Right atrium auricular region (tissue), 2 donors: Measurements from ENCODE around the gene ABO. TPM values are rescaled to one million over a fixed set of nuclear protein-coding genes. Genes with fewer than 3 reads are reported as not detected.

ENCODE experiments used
- DNase-seq: peaks from one replicate; pipeline ENCODE4 v3.0.0-alpha.2; 2019; ENCODE audit warnings: low spot score
- H3K27ac ChIP-seq, 2 donors: fragments of 200-600 bp; sonication (generic); 1 replicate in 1 of 2; 2 replicates in 1 of 2; pipeline ENCODE4 v1.5.1; 2016 to 2019
- H3K27me3 ChIP-seq, 2 donors: fragments of 200-600 bp; sonication (generic); one replicate each; pipeline versions ENCODE4 v1.5.1 to v1.6.0; 2017 to 2019
- H3K36me3 ChIP-seq: fragments of 200-600 bp; sonication (generic); one replicate; pipeline ENCODE4 v1.5.1; 2016
- H3K4me1 ChIP-seq, 2 donors: fragments of 200-600 bp; sonication (generic); one replicate each; pipeline versions ENCODE4 v1.5.1 to v1.6.0; 2017 to 2019
- H3K4me3 ChIP-seq, 2 donors: fragments of 200-600 bp; sonication (generic); 1 replicate in 1 of 2; 2 replicates in 1 of 2; pipeline ENCODE4 v1.5.1; 2017 to 2019; ENCODE audit warnings: mild to moderate bottlenecking in 1 of 2, moderate library complexity in 1 of 2
- H3K9me3 ChIP-seq, 2 donors: fragments of 200-600 bp; sonication (generic); one replicate each; pipeline ENCODE4 v1.5.1; 2019
- total RNA-seq, 2 donors: library from RNA; depleted of rRNA; stranded (reverse); fragments of >200 nt; gene quantifications; one replicate each; pipeline ENCODE4 v1.1.0, GENCODE V29; 2016
- TF ChIP-seq, protein P1 (sequence below), 2 donors: fragments of 200-600 bp; sonication (generic); IDR thresholded peaks; one replicate each; pipeline ENCODE4 v1.5.1; 2019; ENCODE audit warnings: antibody characterized with exemption in 2 of 2

ABO gene
- total RNA-seq, 2 donors from 2014 or later: 1.1 to 2.5 TPM

DNA sequence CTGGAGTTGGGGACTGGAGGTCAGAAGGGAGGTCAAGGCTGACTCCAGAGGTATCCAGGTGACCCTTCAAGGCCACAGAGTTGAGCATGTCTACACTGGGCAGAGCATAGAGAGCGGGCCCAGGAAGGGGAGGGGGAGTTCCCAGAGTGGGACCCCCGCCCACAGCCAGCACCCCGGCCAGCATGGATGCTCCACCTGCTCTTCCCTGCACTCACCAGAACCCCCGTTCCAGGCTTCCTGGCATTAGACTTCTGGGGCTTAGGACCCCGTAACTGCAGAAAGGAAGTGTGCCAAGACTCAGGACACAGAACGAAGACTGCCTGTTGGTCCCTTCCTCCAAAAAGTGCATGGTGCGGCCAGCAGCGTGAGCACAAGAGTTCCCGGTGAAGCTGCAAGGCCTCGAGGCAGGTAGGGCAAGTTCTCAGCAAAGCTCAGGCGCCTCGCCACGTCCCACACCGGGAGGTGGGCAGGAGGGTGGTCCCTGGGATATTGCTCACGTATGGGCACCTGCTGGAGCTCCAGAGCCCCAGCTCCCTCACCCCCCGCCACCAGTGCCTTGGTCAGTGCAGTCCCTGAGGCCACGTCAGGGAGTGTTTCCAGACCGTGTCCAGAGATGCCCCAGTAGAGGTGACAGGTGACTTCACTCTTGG, 13.8 kb downstream of the ABO start:
- no peak overlapping the region for H3K27ac ChIP-seq
- no peaks in the 10 kb centered on the region for H3K27me3 ChIP-seq
- TF ChIP-seq, protein P1, sequence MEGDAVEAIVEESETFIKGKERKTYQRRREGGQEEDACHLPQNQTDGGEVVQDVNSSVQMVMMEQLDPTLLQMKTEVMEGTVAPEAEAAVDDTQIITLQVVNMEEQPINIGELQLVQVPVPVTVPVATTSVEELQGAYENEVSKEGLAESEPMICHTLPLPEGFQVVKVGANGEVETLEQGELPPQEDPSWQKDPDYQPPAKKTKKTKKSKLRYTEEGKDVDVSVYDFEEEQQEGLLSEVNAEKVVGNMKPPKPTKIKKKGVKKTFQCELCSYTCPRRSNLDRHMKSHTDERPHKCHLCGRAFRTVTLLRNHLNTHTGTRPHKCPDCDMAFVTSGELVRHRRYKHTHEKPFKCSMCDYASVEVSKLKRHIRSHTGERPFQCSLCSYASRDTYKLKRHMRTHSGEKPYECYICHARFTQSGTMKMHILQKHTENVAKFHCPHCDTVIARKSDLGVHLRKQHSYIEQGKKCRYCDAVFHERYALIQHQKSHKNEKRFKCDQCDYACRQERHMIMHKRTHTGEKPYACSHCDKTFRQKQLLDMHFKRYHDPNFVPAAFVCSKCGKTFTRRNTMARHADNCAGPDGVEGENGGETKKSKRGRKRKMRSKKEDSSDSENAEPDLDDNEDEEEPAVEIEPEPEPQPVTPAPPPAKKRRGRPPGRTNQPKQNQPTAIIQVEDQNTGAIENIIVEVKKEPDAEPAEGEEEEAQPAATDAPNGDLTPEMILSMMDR (IDR thresholded peaks at IDR 0.05): no peak
- H3K4me3 ChIP-seq: no peak overlapping the region
- H3K4me1 ChIP-seq: peaks cover 0 to 19% of the 10 kb centered on the region in 2 donors
- H3K36me3 ChIP-seq: no peaks in the 10 kb centered on the region
- H3K9me3 ChIP-seq: no peaks in the 10 kb centered on the region
- no peak for DNase-seq

DNA sequence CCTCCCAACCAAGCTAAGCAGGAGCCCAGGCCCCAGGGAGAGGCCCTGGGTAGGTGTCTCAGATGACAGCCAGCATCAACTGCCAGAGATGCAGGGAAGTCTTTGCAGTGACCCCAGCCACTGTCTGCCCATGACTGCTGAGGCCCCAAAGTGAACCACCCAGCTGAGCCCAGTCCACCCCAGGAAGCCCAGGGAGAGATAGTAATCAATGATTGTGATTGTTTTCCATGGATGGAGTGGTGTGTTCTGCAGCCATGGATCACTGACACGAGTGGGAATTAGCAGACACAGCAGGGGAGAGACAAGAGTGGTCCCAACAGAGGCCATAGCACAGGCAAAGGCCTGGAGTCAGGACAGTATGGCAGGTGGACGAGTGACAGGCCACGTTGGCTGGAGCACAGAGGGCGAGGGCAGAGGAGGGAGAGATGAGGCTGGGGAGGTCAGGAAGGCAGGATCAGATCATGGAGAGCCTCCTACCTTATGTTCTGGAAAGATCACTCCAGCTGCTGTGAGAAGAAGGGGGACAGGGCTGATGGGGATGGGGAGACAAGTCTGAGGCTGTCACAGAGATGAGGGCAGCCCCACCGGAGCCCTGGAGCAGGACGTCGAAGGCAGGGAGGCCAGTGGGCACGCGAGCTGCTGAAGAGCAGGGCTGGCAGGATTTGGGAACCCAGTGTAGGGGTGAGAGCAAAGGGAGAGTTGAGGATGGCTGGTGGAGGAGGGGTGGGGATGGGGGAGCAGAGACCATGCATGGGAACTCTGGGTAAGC, 14.5 kb downstream of the ABO start:
- no peak for DNase-seq
- Histone ChIP-seq H3K36me3 (no peaks in the 10 kb centered on the region), H3K4me3 (no peak overlapping the region), H3K27ac (no peak overlapping the region), H3K4me1 (peaks cover 0 to 21% of the 10 kb centered on the region in 2 donors), H3K9me3 (no peaks in the 10 kb centered on the region), H3K27me3 (no peaks in the 10 kb centered on the region)
- TF ChIP-seq, protein P1 (IDR thresholded peaks at IDR 0.05): no peak

DNA sequence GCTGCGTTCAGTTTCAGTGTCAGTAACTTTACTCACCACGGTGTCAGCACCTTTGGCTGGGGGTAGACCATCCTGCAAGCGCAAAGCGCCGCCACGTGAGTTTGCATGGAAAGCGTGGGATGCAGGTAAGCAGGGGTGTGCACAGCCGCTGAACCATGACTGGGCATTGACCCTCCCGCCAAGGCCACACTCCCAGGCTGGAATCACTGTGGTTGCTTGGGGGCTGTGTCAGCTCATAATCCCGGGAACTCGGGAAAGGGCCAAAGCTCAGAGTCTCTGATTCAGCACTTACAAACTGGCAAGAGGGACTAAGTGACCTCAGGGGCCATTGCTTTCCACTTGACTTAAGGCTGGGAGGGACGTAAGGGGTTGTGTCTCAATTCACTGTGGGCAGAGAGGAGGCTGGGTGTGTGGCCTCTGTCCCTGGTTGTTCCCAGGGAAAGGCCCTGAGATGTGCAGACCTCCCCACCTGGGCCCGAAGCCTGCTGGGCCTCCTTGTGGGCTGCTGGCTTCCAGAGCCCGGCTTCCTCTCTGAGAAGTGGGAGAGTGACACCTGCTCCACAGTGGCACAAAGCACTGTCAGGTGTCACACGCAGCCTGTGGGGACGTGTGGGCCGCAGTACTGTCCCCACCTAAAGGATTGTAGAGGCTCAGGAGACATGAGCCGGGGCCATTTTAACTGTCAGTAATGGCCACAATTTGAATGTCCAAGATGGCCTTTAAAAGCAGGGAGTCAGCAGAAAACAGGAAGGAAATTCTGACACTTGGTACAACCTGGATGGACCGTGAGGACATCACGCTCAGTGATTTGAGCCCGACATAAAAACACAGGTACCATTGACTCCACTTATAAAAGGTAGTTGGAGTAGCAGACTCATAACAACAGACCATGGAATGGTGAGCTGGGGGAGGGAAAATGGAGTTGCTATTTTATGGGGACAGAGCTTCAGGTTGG, 16.7 kb downstream of the ABO start:
- TF ChIP-seq, protein P1 (IDR thresholded peaks at IDR 0.05): no peak
- Histone ChIP-seq H3K4me3 (no peak overlapping the region), H3K36me3 (no peaks in the 10 kb centered on the region), H3K9me3 (no peaks in the 10 kb centered on the region), H3K27ac (no peak overlapping the region), H3K4me1 (peaks cover 0 to 21% of the 10 kb centered on the region in 2 donors), H3K27me3 (no peaks in the 10 kb centered on the region)
- no peak for DNase-seq

DNA sequence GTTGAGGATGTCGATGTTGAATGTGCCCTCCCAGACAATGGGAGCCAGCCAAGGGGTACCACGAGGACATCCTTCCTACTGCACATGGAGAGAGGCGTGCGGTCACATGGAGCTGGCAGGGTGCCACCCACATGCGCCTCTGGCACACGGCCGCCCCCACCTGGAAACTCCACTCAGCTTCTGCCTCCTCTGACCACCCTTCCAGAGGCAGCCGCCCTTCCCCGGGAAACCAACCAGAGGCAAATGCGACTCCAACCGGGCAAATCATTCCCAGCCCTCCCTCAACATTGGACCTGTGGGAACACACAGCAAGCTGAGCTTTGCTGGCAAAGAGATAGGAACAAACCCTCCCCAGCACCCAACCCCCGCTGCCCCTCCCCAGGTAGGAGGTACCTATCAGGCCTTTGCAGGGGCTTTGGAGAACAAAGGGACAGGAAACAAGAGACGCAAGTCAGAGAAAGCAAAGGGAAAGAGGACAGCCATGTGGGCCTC, 17.5 kb downstream of the ABO start:
- H3K27ac ChIP-seq: peak overlapping the region in 1 of 2 donors; percentile 40
- TF ChIP-seq, protein P1 (IDR thresholded peaks at IDR 0.05): peak in 1 of 2 donors; percentile 27
- no peaks in the 10 kb centered on the region for H3K36me3 ChIP-seq
- H3K9me3 ChIP-seq: no peaks in the 10 kb centered on the region
- no peak for DNase-seq
- peaks cover 0 to 21% of the 10 kb centered on the region in 2 donors for H3K4me1 ChIP-seq
- H3K27me3 ChIP-seq: no peaks in the 10 kb centered on the region
- H3K4me3 ChIP-seq: no peak overlapping the region

DNA sequence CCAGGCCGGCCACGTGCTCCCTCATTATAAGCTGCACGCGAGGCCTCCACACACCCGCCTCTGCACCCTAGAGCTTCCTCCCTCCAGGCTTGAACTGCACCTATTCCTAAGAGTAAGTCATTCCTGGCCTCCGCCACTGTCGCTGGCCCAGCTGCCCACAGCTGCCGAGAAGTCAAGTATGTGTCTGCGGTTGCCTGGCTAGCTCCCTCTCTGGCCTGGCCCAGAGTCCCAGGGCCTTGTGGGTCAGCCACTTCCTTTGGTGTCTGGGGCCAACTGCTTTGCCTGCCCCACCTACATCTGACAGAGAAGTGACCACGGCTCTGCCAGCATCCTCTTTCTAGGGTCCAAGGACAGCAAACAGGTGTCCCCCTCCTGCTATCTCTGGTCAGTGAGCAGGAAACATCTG, 18.3 kb downstream of the ABO start:
- H3K4me1 ChIP-seq: peaks cover 0 to 25% of the 10 kb centered on the region in 2 donors
- TF ChIP-seq, protein P1 (IDR thresholded peaks at IDR 0.05): no peak
- no peaks in the 10 kb centered on the region for H3K36me3 ChIP-seq
- H3K4me3 ChIP-seq: no peak overlapping the region
- no peak for DNase-seq
- H3K27ac ChIP-seq: peak overlapping the region in 1 of 2 donors; percentile 40
- no peaks in the 10 kb centered on the region for H3K9me3 ChIP-seq
- H3K27me3 ChIP-seq: no peaks in the 10 kb centered on the region
